GM12891 (cell line): Measurements from ENCODE around the gene FBXW11.
"Not testable (repeated sequence)": the region's sequence is repeated elsewhere in the genome, so short reads cannot be mapped to it uniquely, and the experiment has no call there.

ENCODE experiments used
- POLR2A ChIP-seq: IDR thresholded peaks from 2 replicates; pipeline ENCODE4 v1.6.1; 2011; ENCODE audit warnings: low read depth, low read length, control low read depth
- POLR2AphosphoS5 ChIP-seq: IDR thresholded peaks from 2 replicates; pipeline ENCODE4 v1.6.1; 2011; ENCODE audit warnings: low read depth, low read length, control low read depth
- POU2F2 ChIP-seq: IDR thresholded peaks from 2 replicates; pipeline ENCODE4 v1.6.1; 2011; ENCODE audit warnings: low read depth, mild to moderate bottlenecking, control low read depth, low read length, moderate library complexity
- SPI1 ChIP-seq: IDR thresholded peaks from 2 replicates; pipeline ENCODE4 v1.6.1; 2011; ENCODE audit warnings: low read depth, low read length, control low read depth
- TAF1 ChIP-seq: IDR thresholded peaks from 2 replicates; pipeline ENCODE4 v1.6.1; 2011; ENCODE audit warnings: low read depth, low read length, control low read depth

DNA sequence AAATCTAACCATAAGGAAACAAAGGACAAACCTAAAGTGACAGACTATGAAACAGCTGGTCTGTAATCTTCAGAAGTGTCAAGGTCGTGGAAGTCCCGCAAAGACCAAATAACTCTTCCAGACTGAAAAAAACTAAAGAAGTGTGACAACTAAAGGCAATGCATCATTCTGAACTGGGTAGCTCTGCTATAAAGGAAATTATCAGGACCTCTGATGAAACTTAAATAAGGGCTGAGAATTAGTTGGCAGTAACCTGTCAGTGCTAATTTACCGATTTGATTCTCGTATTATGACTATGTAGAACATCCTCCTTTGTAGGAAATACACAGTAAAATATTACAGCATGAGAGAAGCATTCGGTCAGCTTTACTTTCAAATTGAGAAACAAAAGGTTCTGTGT is 65.2 kb downstream of the FBXW11 start:
- not testable (repeated sequence) for TF ChIP-seq POLR2AphosphoS5, TAF1, POLR2A, POU2F2, SPI1
